ENCODE results near the gene CCR7.

GRCh38 chr17:40568074-40568836 is 3.0 kb upstream of the CCR7 start:
- TF ChIP-seq EZH2 (IDR thresholded peaks at IDR 0.05) (no peak), POLR2AphosphoS5 (IDR thresholded peaks at IDR 0.05; ENCODE audit: borderline replicate concordance, low read depth, low read length) (no peak), FOXP2 (optimal IDR thresholded peaks at IDR 0.05; ENCODE audit: control extremely low read depth, extremely low read length, insufficient read depth) (no peak)

All from SK-N-MC (cell line).